Ovary (tissue), 3 donors: ENCODE data around the gene DOCK11.

Experiments
- CTCF ChIP-seq, 3 donors: fragments of 450-650 bp in 2 of 3; fragments of 200-600 bp in 1 of 3; IDR thresholded peaks; one replicate each; pipeline versions ENCODE4 v1.5.1 to v1.8.0; 2016 to 2022; ENCODE audit warnings: antibody characterized with exemption in 3 of 3, mild to moderate bottlenecking in 1 of 3
- EP300 ChIP-seq: sonication (generic); formaldehyde crosslinking; IDR thresholded peaks from one replicate; pipeline ENCODE4 v1.6.1; 2017; ENCODE audit warnings: antibody characterized with exemption
- POLR2A ChIP-seq: fragments of 450-650 bp; IDR thresholded peaks from one replicate; pipeline ENCODE4 v1.6.1; 2017; ENCODE audit warnings: antibody characterized with exemption, mild to moderate bottlenecking, moderate library complexity
- donor health status: DM: no; HTN: no; CAD: no.

- no peak for TF ChIP-seq CTCF (IDR thresholded peaks at IDR 0.05)
- no peak for TF ChIP-seq EP300
- no peak for TF ChIP-seq POLR2A
Measured at GRCh38 chrX:118594697-118595420, 99.2 kb downstream of the DOCK11 start.
